GM23338 (cell line): Measurements from ENCODE around the gene HMCN2. TPM values are rescaled to one million over a fixed set of nuclear protein-coding genes. Genes with fewer than 3 reads are reported as not detected.

Experiments used
- ATAC-seq: fragments of 200-7000 bp; cut with Tn5 transposase; 3 replicates; pipeline ENCODE4 v1.9.1; 2020
- DNase-seq: peaks from one replicate; pipeline ENCODE4 v3.0.0-alpha.2; 2015; ENCODE audit warnings: low spot score
- H2AFZ ChIP-seq: fragments of 200-600 bp; sonication (generic); 2 replicates; pipeline ENCODE4 v1.8.0; 2016; ENCODE audit warnings: antibody characterized with exemption, mild to moderate bottlenecking, moderate library complexity
- H3F3A ChIP-seq: fragments of 200-600 bp; sonication (generic); replicated peaks from 2 replicates; pipeline ENCODE4 v1.8.0; 2017; ENCODE audit warnings: antibody characterized with exemption, mixed run types, low read depth
- H3K27ac ChIP-seq: fragments of 200-600 bp; sonication (generic); 2 replicates; pipeline ENCODE4 v1.6.1; 2016; ENCODE audit warnings: low read depth
- H3K27me3 ChIP-seq: fragments of 200-600 bp; sonication (generic); 2 replicates; pipeline ENCODE4 v1.8.0; 2016; ENCODE audit warnings: mild to moderate bottlenecking, mixed run types, moderate library complexity; ENCODE audit not compliant: insufficient read depth
- H3K36me3 ChIP-seq: fragments of 200-600 bp; sonication (generic); 2 replicates; pipeline ENCODE4 v1.8.0; 2016; ENCODE audit warnings: mild to moderate bottlenecking; ENCODE audit not compliant: insufficient read depth
- H3K4me1 ChIP-seq: fragments of 200-600 bp; sonication (generic); 2 replicates; pipeline ENCODE4 v1.8.0; 2016; ENCODE audit warnings: mild to moderate bottlenecking, moderate library complexity; ENCODE audit not compliant: insufficient read depth
- H3K4me2 ChIP-seq: fragments of 200-600 bp; sonication (generic); 2 replicates; pipeline ENCODE4 v1.7.1; 2017; ENCODE audit warnings: mixed run types
- H3K4me3 ChIP-seq: fragments of 200-600 bp; sonication (generic); 2 replicates; pipeline ENCODE4 v1.6.1; 2016; ENCODE audit warnings: mixed run types
- H3K79me2 ChIP-seq: fragments of 200-600 bp; sonication (generic); replicated peaks from 2 replicates; pipeline ENCODE4 v1.8.0; 2017; ENCODE audit warnings: mild to moderate bottlenecking; ENCODE audit not compliant: insufficient read depth
- H3K9me2 ChIP-seq: fragments of 200-600 bp; sonication (generic); 2 replicates; pipeline ENCODE4 v1.8.0; 2017; ENCODE audit not compliant: insufficient read depth
- H4K20me1 ChIP-seq: fragments of 200-600 bp; sonication (generic); replicated peaks from 2 replicates; pipeline ENCODE4 v1.8.0; 2017; ENCODE audit warnings: mild to moderate bottlenecking; ENCODE audit not compliant: insufficient read depth
- H3K27ac Mint-ChIP-seq: 2 replicates; pipeline ENCODE4 v1.8.0; 2020; ENCODE audit warnings: inconsistent platforms, mild to moderate bottlenecking, moderate library complexity, mixed read lengths
- H3K27me3 Mint-ChIP-seq: 3 replicates; pipeline ENCODE4 v1.8.0; 2022; ENCODE audit warnings: low read depth, mild to moderate bottlenecking, moderate library complexity, mixed read lengths, inconsistent platforms; ENCODE audit not compliant: insufficient read depth, poor library complexity
- H3K36me3 Mint-ChIP-seq: 3 replicates; pipeline ENCODE4 v1.8.0; 2021; ENCODE audit warnings: low read depth, mild to moderate bottlenecking, inconsistent platforms, moderate library complexity, mixed read lengths
- H3K4me1 Mint-ChIP-seq: 3 replicates; pipeline ENCODE4 v1.8.0; 2020; ENCODE audit warnings: mild to moderate bottlenecking, inconsistent platforms, mixed read lengths
- H3K4me3 Mint-ChIP-seq: 3 replicates; pipeline ENCODE4 v1.8.0; 2021; ENCODE audit warnings: moderate library complexity, mild to moderate bottlenecking, inconsistent platforms, mixed read lengths
- H3K9me3 Mint-ChIP-seq: 3 replicates; pipeline ENCODE4 v1.8.0; 2020; ENCODE audit warnings: moderate library complexity, mild to moderate bottlenecking, inconsistent platforms, mixed read lengths
- CREB1 ChIP-seq: fragments of 250-450 bp; sonication (Bioruptor Pico); IDR thresholded peaks from 2 replicates; pipeline ENCODE4 v1.5.0; 2020; ENCODE audit warnings: low read depth, mild to moderate bottlenecking, moderate library complexity
- ETS1 ChIP-seq: IDR thresholded peaks from 2 replicates; pipeline ENCODE4 v1.6.1; 2016; ENCODE audit warnings: antibody characterized with exemption
- POLR2AphosphoS5 ChIP-seq: IDR thresholded peaks from 2 replicates; pipeline ENCODE4 v1.6.1; 2016; ENCODE audit warnings: antibody characterized with exemption, low read depth
- REST ChIP-seq: IDR thresholded peaks from one replicate; pipeline ENCODE4 v1.6.1; 2018; ENCODE audit warnings: antibody characterized with exemption; ENCODE audit not compliant: unreplicated experiment
- STAT1 ChIP-seq: IDR thresholded peaks from one replicate; pipeline ENCODE4 v1.6.1; 2016; ENCODE audit warnings: antibody characterized with exemption; ENCODE audit not compliant: unreplicated experiment
- polyA plus RNA-seq: library from polyadenylated mRNA; unstranded; fragments of >200 nt; fragmentation: Nextera tagmentation; extraction: Ambion mirVana; gene quantifications from 2 replicates; pipeline ENCODE4 v1.2.1, GENCODE V29; 2016
- total RNA-seq: library from RNA; depleted of rRNA; stranded (reverse); fragments of >200 nt; shearing (Covaris generic); gene quantifications from 2 replicates; pipeline ENCODE4 v1.2.3, GENCODE V29; 2014

HMCN2 gene
- total and polyA plus RNA-seq, 2 experiments from 2014 or later: 1.3 to 4.7 TPM

- TF ChIP-seq ETS1: no peak
- no peak for TF ChIP-seq REST
These were observed 19.7 kb downstream of the HMCN2 start for GRCh38 chr9:130285271-130285670.

DNA sequence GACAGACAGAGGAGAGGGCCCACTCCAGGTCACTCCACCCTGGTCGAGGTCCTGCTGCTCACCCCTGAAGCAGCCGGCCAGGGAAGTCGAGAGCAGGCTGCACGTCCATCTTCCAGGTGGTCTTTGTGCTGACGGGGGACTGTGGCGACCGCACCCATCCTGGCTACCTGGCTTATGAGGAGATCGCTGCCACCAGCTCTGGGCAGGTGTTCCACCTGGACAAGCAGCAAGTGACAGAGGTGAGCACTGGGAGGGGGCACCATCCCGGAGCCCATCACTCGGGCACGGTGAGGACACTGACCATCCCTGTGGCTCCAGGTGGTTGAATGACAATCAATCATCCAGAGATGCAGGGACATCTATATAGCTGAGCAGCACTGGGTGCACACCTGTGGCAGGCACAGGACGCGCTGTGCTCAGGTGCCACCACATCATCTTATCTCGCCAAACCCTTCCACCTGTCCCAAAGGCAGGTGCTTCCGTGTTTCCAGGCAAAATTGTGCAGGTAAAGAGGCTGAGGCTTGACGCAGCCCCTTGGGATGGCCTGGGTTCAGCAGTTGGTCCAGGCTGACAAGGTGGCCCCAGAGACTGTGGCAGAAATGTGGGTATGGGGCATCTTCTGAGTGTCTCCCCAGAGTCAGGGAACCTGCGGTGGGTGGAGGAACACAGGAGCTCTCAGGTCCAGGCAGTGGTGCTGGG, 20.7 kb downstream of the HMCN2 start:
- DNase-seq: no peak
- Mint-ChIP-seq H3K27ac (no peak overlapping the region), H3K9me3 (no peaks in the 10 kb centered on the region), H3K27me3 (peaks cover 10% of the 10 kb centered on the region), H3K4me3 (no peak overlapping the region), H3K36me3 (peaks cover 6% of the 10 kb centered on the region), H3K4me1 (peaks cover 27% of the 10 kb centered on the region)
- Histone ChIP-seq H3K27ac (no peak overlapping the region), H3K9me2 (no peaks in the 10 kb centered on the region), H3K4me1 (no peaks in the 10 kb centered on the region), H2AFZ (no peak overlapping the region), H3K79me2 (no peaks in the 10 kb centered on the region), H3K36me3 (no peaks in the 10 kb centered on the region), H4K20me1 (no peaks in the 10 kb centered on the region), H3F3A (no peaks in the 10 kb centered on the region), H3K4me3 (no peak overlapping the region), H3K27me3 (no peaks in the 10 kb centered on the region), H3K4me2 (no peak overlapping the region)
- no peak for ATAC-seq
- TF ChIP-seq POLR2AphosphoS5: no peak
- TF ChIP-seq REST: no peak
- no peak for TF ChIP-seq ETS1
- TF ChIP-seq STAT1: no peak
- TF ChIP-seq CREB1 (CRISPR knock-in tag): no peak

More at GRCh38 chr9:130285271-130285670, 19.7 kb downstream of the HMCN2 start:
- no peaks in the 10 kb centered on the region for H4K20me1 ChIP-seq
- H3K4me1 ChIP-seq: no peaks in the 10 kb centered on the region
- no peak overlapping the region for H3K27ac ChIP-seq
- Mint-ChIP-seq H3K9me3 (no peaks in the 10 kb centered on the region), H3K4me1 (peaks cover 24% of the 10 kb centered on the region), H3K27me3 (peaks cover 11% of the 10 kb centered on the region), H3K36me3 (peaks cover 6% of the 10 kb centered on the region; the same call in 2 of the 3 replicates), H3K4me3 (no peak overlapping the region), H3K27ac (no peak overlapping the region)
- no peak for ATAC-seq
- no peaks in the 10 kb centered on the region for H3K9me2 ChIP-seq
- H3F3A ChIP-seq: no peaks in the 10 kb centered on the region
- DNase-seq: no peak
- no peak overlapping the region for H3K4me3 ChIP-seq
- H3K4me2 ChIP-seq: no peak overlapping the region
- no peak overlapping the region for H2AFZ ChIP-seq
- H3K27me3 ChIP-seq: no peaks in the 10 kb centered on the region
- no peaks in the 10 kb centered on the region for H3K36me3 ChIP-seq
- no peaks in the 10 kb centered on the region for H3K79me2 ChIP-seq
